Progenitor cell of endocrine pancreas (in vitro differentiated cells): ENCODE measurements around the gene ZBTB2. TPM values are rescaled to one million over a fixed set of nuclear protein-coding genes. Genes with fewer than 3 reads are reported as not detected.

Experiments
- DNase-seq: peaks from one replicate; pipeline ENCODE4 v3.0.0; 2021; ENCODE audit warnings: low spot score; ENCODE audit not compliant: unreplicated experiment
- H3K27ac Mint-ChIP-seq: 2 replicates; pipeline ENCODE4 v1.8.0; 2021; ENCODE audit warnings: mild to moderate bottlenecking, moderate library complexity, mixed read lengths
- H3K27me3 Mint-ChIP-seq: 2 replicates; pipeline ENCODE4 v1.8.0; 2021; ENCODE audit warnings: mixed read lengths
- H3K36me3 Mint-ChIP-seq: 2 replicates; pipeline ENCODE4 v1.8.0; 2022; ENCODE audit warnings: mixed read lengths; ENCODE audit not compliant: insufficient read depth
- H3K4me1 Mint-ChIP-seq: 2 replicates; pipeline ENCODE4 v1.8.0; 2021; ENCODE audit warnings: low read depth, mixed read lengths
- H3K4me3 Mint-ChIP-seq: 2 replicates; pipeline ENCODE4 v1.8.0; 2021; ENCODE audit warnings: low read depth, mild to moderate bottlenecking, moderate library complexity, mixed read lengths
- H3K9me3 Mint-ChIP-seq: 2 replicates; pipeline ENCODE4 v1.8.0; 2021; ENCODE audit warnings: low read depth, mixed read lengths
- total RNA-seq: library from RNA; stranded (reverse); gene quantifications from 2 replicates; pipeline ENCODE4 v1.2.1, GENCODE V29; 2021
- TF ChIP-seq, protein P1 (sequence below): fragments of 200-600 bp; sonication (generic); IDR thresholded peaks from one replicate; pipeline ENCODE4 v1.5.0; 2021; ENCODE audit warnings: antibody characterized with exemption, mild to moderate bottlenecking; ENCODE audit not compliant: unreplicated experiment

ZBTB2 gene
- total RNA-seq, 1 donor from 2014 or later: 15.2 TPM

DNA sequence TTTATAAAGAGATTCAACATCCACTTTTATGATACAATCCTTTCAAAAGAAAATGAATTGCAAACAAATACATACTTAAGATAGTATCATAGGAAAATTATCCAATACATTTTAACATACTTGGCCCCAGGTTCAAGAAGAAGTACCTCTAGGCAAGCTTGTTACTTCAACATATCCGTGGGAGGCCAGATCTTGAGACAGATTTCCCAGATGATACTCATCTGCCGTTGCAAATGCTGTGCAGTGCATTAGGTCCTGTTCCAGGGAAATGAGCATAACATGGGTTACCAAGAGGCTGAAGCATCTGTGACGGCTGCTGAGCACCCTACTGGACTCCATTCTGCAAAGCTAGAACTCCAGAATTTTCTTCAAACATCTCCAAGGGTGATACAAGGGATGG lies 44.9 kb upstream of the ZBTB2 start:
- TF ChIP-seq, protein P1, sequence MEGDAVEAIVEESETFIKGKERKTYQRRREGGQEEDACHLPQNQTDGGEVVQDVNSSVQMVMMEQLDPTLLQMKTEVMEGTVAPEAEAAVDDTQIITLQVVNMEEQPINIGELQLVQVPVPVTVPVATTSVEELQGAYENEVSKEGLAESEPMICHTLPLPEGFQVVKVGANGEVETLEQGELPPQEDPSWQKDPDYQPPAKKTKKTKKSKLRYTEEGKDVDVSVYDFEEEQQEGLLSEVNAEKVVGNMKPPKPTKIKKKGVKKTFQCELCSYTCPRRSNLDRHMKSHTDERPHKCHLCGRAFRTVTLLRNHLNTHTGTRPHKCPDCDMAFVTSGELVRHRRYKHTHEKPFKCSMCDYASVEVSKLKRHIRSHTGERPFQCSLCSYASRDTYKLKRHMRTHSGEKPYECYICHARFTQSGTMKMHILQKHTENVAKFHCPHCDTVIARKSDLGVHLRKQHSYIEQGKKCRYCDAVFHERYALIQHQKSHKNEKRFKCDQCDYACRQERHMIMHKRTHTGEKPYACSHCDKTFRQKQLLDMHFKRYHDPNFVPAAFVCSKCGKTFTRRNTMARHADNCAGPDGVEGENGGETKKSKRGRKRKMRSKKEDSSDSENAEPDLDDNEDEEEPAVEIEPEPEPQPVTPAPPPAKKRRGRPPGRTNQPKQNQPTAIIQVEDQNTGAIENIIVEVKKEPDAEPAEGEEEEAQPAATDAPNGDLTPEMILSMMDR: no peak
- Mint-ChIP-seq H3K27ac (no peak overlapping the region), H3K4me3 (no peak overlapping the region), H3K36me3 (peaks cover 10% of the 10 kb centered on the region), H3K4me1 (peaks cover 6% of the 10 kb centered on the region), H3K9me3 (no peaks in the 10 kb centered on the region), H3K27me3 (no peaks in the 10 kb centered on the region)
- no peak for DNase-seq

DNA sequence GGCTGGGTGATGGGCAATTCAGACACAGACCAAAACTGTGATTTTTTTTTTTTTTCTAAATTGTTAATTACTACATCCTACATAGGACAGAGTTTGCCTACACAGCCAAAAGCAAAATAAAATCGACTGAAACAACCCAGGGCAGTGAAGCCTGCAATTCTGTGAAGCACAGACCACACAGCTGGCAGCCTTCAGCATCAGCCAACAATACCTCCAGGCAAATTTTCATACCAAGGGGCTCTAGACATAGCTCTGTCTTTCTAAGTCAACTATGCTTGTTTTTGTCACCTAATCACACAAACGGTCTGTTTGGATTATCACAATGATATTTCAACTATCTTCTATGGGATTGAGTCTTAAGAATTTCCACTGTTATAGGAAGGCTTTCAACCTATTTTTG lies 43.0 kb upstream of the ZBTB2 start:
- TF ChIP-seq, protein P1: no peak
- Mint-ChIP-seq H3K27me3 (no peaks in the 10 kb centered on the region), H3K4me3 (no peak overlapping the region), H3K36me3 (peaks cover 13% of the 10 kb centered on the region), H3K4me1 (peaks cover 4% of the 10 kb centered on the region), H3K27ac (no peak overlapping the region), H3K9me3 (no peaks in the 10 kb centered on the region)
- DNase-seq: no peak

DNA sequence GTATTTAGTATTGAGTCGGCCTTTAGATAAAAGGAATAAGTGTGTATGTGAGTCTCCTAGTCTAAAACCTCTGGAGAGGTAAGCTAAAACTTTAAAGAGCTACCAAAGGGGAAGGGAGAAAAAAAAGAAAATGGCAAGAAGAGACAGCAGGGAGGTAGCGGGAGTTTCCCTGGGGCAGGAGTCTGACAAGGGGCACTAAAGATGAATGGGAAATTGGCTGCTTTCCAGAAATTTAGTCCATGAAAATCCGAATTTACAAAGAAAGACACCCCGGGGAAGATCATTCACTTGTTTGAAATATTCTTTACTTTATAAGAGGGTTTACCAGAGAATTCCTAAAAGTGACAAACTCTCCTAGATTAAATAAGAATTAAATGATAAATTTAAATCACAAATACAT lies 41.3 kb upstream of the ZBTB2 start:
- Mint-ChIP-seq H3K27ac (no peak overlapping the region), H3K4me3 (no peak overlapping the region), H3K9me3 (no peaks in the 10 kb centered on the region), H3K27me3 (no peaks in the 10 kb centered on the region), H3K36me3 (peaks cover 12% of the 10 kb centered on the region), H3K4me1 (peaks cover 2% of the 10 kb centered on the region)
- no peak for DNase-seq
- TF ChIP-seq, protein P1: no peak

DNA sequence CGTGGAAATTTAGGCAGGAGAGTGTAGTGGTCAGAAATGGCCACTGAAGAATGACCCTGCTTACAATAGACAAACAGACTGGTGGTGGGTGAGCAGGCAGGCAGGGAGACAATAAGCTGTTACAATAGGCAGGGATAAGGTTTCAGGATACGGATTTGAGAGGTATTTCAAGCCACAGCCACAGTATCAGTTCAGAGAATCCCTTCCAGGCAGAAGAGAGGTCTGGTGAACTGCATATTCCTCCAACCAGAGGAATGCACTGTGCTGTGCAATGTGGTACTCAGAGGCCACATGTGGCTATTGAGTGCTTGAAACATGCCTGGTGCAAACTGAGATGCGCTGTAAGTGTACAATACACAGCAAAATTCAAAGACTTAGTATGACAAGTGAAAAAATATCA lies 40.0 kb upstream of the ZBTB2 start:
- no peaks in the 10 kb centered on the region for H3K27me3 Mint-ChIP-seq
- no peak overlapping the region for H3K27ac Mint-ChIP-seq
- TF ChIP-seq, protein P1: no peak
- no peaks in the 10 kb centered on the region for H3K4me1 Mint-ChIP-seq
- no peaks in the 10 kb centered on the region for H3K9me3 Mint-ChIP-seq
- no peak overlapping the region for H3K4me3 Mint-ChIP-seq
- no peak for DNase-seq
- peaks cover 14% of the 10 kb centered on the region for H3K36me3 Mint-ChIP-seq

DNA sequence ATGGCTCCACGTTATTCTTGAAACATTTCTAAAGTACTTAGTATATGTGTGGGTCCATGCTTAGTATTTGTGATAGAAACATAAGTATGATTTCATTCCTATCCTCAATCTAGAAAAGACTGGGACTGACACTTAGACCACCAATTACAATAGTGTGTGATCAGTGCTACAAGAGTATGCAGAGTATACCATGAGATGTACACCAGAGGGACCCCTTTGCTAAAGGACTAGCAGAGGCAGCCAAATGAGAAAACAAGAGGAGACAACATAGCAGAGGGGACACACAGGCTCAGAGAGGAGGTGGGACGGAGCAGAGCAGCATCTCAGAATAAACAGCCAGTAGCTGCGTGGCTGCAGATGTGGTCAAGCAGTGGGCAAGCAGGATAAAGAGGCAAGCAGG lies 39.5 kb upstream of the ZBTB2 start:
- Mint-ChIP-seq H3K4me1 (no peaks in the 10 kb centered on the region), H3K36me3 (peaks cover 14% of the 10 kb centered on the region), H3K9me3 (no peaks in the 10 kb centered on the region), H3K27ac (no peak overlapping the region), H3K4me3 (no peak overlapping the region), H3K27me3 (no peaks in the 10 kb centered on the region)
- TF ChIP-seq, protein P1: peak; percentile 20
- DNase-seq: no peak
